ENCODE results near the gene TOX2.

- no peak for TF ChIP-seq CTCF (IDR thresholded peaks at IDR 0.05)
- TF ChIP-seq POLR2AphosphoS5 (IDR thresholded peaks at IDR 0.05): no peak
These were observed 157.0 kb downstream of the TOX2 start for GRCh38 chr20:44071526-44072111.
